ENCODE results near the gene AGT.

DNA sequence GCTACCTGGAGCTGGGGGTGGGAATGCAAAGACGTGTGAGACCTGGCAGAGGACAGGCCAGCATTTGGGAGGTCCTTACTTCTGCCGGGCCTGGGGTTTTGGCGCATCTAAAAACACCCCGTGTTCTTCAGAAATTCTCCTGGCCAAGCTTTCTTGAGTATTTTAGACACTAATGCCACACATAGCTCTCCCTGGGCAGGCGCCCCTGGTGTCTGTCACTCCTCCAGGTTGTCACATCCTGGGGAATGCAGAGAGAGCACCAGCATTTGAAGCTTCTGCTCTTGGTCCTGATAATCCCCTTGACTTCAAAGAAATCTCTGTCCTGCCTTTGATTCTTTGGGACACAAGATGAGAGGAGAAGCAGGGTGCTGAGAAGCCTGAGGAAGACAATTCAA is 39.3 kb upstream of the AGT start:
- TF ChIP-seq POLR2A (IDR thresholded peaks at IDR 0.05) = no peak
- TF ChIP-seq, protein P1, sequence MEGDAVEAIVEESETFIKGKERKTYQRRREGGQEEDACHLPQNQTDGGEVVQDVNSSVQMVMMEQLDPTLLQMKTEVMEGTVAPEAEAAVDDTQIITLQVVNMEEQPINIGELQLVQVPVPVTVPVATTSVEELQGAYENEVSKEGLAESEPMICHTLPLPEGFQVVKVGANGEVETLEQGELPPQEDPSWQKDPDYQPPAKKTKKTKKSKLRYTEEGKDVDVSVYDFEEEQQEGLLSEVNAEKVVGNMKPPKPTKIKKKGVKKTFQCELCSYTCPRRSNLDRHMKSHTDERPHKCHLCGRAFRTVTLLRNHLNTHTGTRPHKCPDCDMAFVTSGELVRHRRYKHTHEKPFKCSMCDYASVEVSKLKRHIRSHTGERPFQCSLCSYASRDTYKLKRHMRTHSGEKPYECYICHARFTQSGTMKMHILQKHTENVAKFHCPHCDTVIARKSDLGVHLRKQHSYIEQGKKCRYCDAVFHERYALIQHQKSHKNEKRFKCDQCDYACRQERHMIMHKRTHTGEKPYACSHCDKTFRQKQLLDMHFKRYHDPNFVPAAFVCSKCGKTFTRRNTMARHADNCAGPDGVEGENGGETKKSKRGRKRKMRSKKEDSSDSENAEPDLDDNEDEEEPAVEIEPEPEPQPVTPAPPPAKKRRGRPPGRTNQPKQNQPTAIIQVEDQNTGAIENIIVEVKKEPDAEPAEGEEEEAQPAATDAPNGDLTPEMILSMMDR (IDR thresholded peaks at IDR 0.05 in 4 of 5, conservative IDR thresholded peaks at IDR 0.05 in 1 of 5) = no peak

Measured in gastrocnemius medialis (tissue), 4 donors.